ENCODE results near the gene ABCF3. TPM values are rescaled to one million over a fixed set of nuclear protein-coding genes. Genes with fewer than 3 reads are reported as not detected.

The ABCF3 gene
- total and polyA plus RNA-seq, 2 of the 13 experiments (the other 11 are each of a cell fraction or from before 2014, with no cell fraction given): 38.8 to 46.5 TPM

- no peak for TF ChIP-seq GPBP1L1 (CRISPR knock-in tag; IDR thresholded peaks at IDR 0.05)
- no peak for TF ChIP-seq CSRNP1 (CRISPR knock-in tag; IDR thresholded peaks at IDR 0.05)
- TF ChIP-seq ZNF605 (CRISPR knock-in tag; IDR thresholded peaks at IDR 0.05): no peak
- TF ChIP-seq STAT5B (CRISPR knock-in tag; IDR thresholded peaks at IDR 0.05): no peak
- no peak for TF ChIP-seq PCBP2 (optimal IDR thresholded peaks at IDR 0.05; ENCODE audit: low read depth, low read length, poor library complexity, severe bottlenecking)
- TF ChIP-seq TMF1 (CRISPR knock-in tag; IDR thresholded peaks at IDR 0.05; ENCODE audit: low read depth): no peak
- TF ChIP-seq CREB1 (IDR thresholded peaks at IDR 0.05): no peak
- TF ChIP-seq CREB1 (CRISPR knock-in tag; IDR thresholded peaks at IDR 0.05): no peak
- TF ChIP-seq ISX (CRISPR knock-in tag; conservative IDR thresholded peaks at IDR 0.05): no peak
- H3K9me3 ChIP-seq (ENCODE audit: low read length): no peaks in the 10 kb centered on the region
- ChIA-PET POLR2A (interaction anchor here (0.8 kb wide), 1 partner anchor 31 kb away, joined by 3 read pairs; no protein-coding TSS in a partner anchor), CTCF (ENCODE audit: low intra/inter-chr PET ratio, low total read pairs) (no interaction called here)
- H3K9ac ChIP-seq (ENCODE audit: insufficient read depth, low read depth, low read length): no peak overlapping the region
- no peaks in the 10 kb centered on the region for H3K36me3 ChIP-seq (replicated peaks in 1 of 2; ENCODE audit: control insufficient read depth in 1 of 2, insufficient read depth in 2 of 2, low read length in 2 of 2)
- in situ Hi-C loops (cut with HindIII; ENCODE audit: extremely low pct_ligation_motif_present, low pct_unique_long_range_greater_than_20kb): no loop called here
- no peak overlapping the region for H2AFZ ChIP-seq (ENCODE audit: low read length)
- H3K4me1 ChIP-seq (ENCODE audit: insufficient read depth, low read length): no peaks in the 10 kb centered on the region
- no peak overlapping the region for H3K4me3 ChIP-seq (replicated peaks in 1 of 3; ENCODE audit: insufficient read depth in 1 of 3, low read depth in 2 of 3, low read length in 3 of 3)
- BruUV-seq (replicated peaks): no TSS peak
- no peak for ATAC-seq
- 26% methylated on average over 5 of the region's 5 CpGs for WGBS (ENCODE audit: low lambda C conversion rate)
- no peaks in the 10 kb centered on the region for H3K79me2 ChIP-seq (ENCODE audit: insufficient read depth, low read length)
- H3K27me3 ChIP-seq (ENCODE audit: control insufficient read depth in 1 of 2, insufficient read depth in 2 of 2, low read length in 2 of 2): peaks cover 4 to 11% of the 10 kb centered on the region in 2 experiments; a peak in 4 of 5 replicates
- H4K20me1 ChIP-seq (ENCODE audit: insufficient read depth, low read length): no peaks in the 10 kb centered on the region
- no peak overlapping the region for H3K4me2 ChIP-seq (ENCODE audit: low read depth, low read length)
- no peak overlapping the region for H3K27ac ChIP-seq (ENCODE audit: extremely low read length, insufficient read depth, low read length)
- intact Hi-C loops (cut with micrococcal nuclease; ENCODE audit: unreplicated experiment): no loop called here
- no peak for FAIRE-seq
- no peak for DNase-seq (ENCODE audit: low spot score)
Observed at GRCh38 chr3:184211297-184211696, 25.3 kb downstream of the ABCF3 start.

Measured in HepG2 (cell line).